T-helper 2 cell treated with Interferon-gamma antibody and Interleukin-4, amounts not matched to agents 100 ng/mL and 5 ng/mL, for 36 hours (primary cell): ENCODE results near the gene LY6G6C. TPM values are rescaled to one million over a fixed set of nuclear protein-coding genes. Genes with fewer than 3 reads are reported as not detected.

Experiments used
- intact Hi-C: fragments of 100-400 bp; cut with micrococcal nuclease; formaldehyde crosslinking; loops from one replicate; pipeline ENCODE4 v1.15.1; 2023
- total RNA-seq: library from RNA; stranded (reverse); gene quantifications from 2 replicates; pipeline ENCODE4 v1.2.3, GENCODE V29; 2022

Gene LY6G6C
- total RNA-seq, 1 donor from 2014 or later = not detected

- intact Hi-C loops = no loop called here
Measured at GRCh38 chr6:31708224-31708623, 13.3 kb downstream of the LY6G6C start.

- intact Hi-C loops = no loop called here
Measured at GRCh38 chr6:31707701-31708100, 13.8 kb downstream of the LY6G6C start.

GRCh38 chr6:31706599-31706998, 14.9 kb downstream of the LY6G6C start, which contains the start of gene LY6G6F:
Gene LY6G6F, plus strand, starts transcription at chr6:31706866. Its CDS starts 41 bp downstream, at chr6:31706907.
- intact Hi-C loops = no loop called here

GRCh38 chr6:31705931-31706330, 15.6 kb downstream of the LY6G6C start:
- intact Hi-C loops = no loop called here

- intact Hi-C loops = loop anchor here (1.0 to 2.0 kb wide), 8 partner anchors 26 to 194 kb away; partner anchors contain the start of gene EHMT2
Measured at GRCh38 chr6:31702819-31703716, 18.5 kb downstream of the LY6G6C start, which contains the start of gene ABHD16A. Gene ABHD16A, minus strand, starts transcription at chr6:31703324. Its CDS starts 43 bp downstream, at chr6:31703281.

GRCh38 chr6:31702405-31702818, 19.1 kb downstream of the LY6G6C start:
- intact Hi-C loops = loop anchor here (1.0 to 2.0 kb wide), 4 partner anchors 26 to 194 kb away; partner anchors contain the start of gene EHMT2

- intact Hi-C loops = loop anchor here (1.0 to 2.0 kb wide), 4 partner anchors 25 to 195 kb away; partner anchors contain the start of gene EHMT2
Measured at GRCh38 chr6:31701666-31702404, 19.7 kb downstream of the LY6G6C start.

- intact Hi-C loops = no loop called here
Measured at GRCh38 chr6:31700740-31701401, 20.7 kb downstream of the LY6G6C start.

GRCh38 chr6:31697555-31697954, 24.0 kb downstream of the LY6G6C start:
- intact Hi-C loops = no loop called here

- intact Hi-C loops = no loop called here
Measured at GRCh38 chr6:31693535-31693934, 28.0 kb downstream of the LY6G6C start.

- intact Hi-C loops = no loop called here
Measured at GRCh38 chr6:31692886-31693285, 28.7 kb downstream of the LY6G6C start.

- intact Hi-C loops = no loop called here
Measured at GRCh38 chr6:31692353-31692752, 29.2 kb downstream of the LY6G6C start.

- intact Hi-C loops = no loop called here
Measured at GRCh38 chr6:31691564-31692108, 29.9 kb downstream of the LY6G6C start.

- intact Hi-C loops = no loop called here
Measured at GRCh38 chr6:31691078-31691463, 30.5 kb downstream of the LY6G6C start.

- intact Hi-C loops = no loop called here
Measured at GRCh38 chr6:31690231-31691077, 31.1 kb downstream of the LY6G6C start.

- intact Hi-C loops = no loop called here
Measured at GRCh38 chr6:31689249-31690110, 32.1 kb downstream of the LY6G6C start.

GRCh38 chr6:31687860-31688693, 33.5 kb downstream of the LY6G6C start:
- intact Hi-C loops = no loop called here

- intact Hi-C loops = no loop called here
Measured at GRCh38 chr6:31687321-31687720, 34.2 kb downstream of the LY6G6C start.
